Prostate gland (tissue), 2 donors: Measurements from ENCODE around the gene TLR1. TPM values are rescaled to one million over a fixed set of nuclear protein-coding genes. Genes with fewer than 3 reads are reported as not detected.

Source experiments
- DNase-seq: peaks from one replicate; pipeline ENCODE4 v3.0.0-alpha.2; 2019; ENCODE audit warnings: low spot score
- H3K27ac ChIP-seq, 2 donors: fragments of 200-600 bp; sonication (generic); 2 replicates each; pipeline ENCODE4 v1.5.1; 2017 to 2019
- H3K27me3 ChIP-seq: fragments of 200-600 bp; sonication (generic); replicated peaks from 2 replicates; pipeline ENCODE4 v1.5.1; 2019; ENCODE audit not compliant: insufficient read depth
- H3K36me3 ChIP-seq, 2 donors: fragments of 200-600 bp; sonication (generic); 1 replicate in 1 of 2; 2 replicates in 1 of 2; pipeline versions ENCODE4 v1.5.1 to v1.8.1; 2017 to 2019
- H3K4me1 ChIP-seq: fragments of 200-600 bp; sonication (generic); replicated peaks from 2 replicates; pipeline ENCODE4 v1.5.1; 2019
- H3K4me3 ChIP-seq, 2 donors: fragments of 200-600 bp; sonication (generic); 2 replicates each; pipeline ENCODE4 v1.5.1; 2017 to 2019
- H3K9me3 ChIP-seq: fragments of 200-600 bp; sonication (generic); 2 replicates; pipeline ENCODE4 v1.5.1; 2017
- CTCF ChIP-seq, 4 experiments: fragments of 200-600 bp in 2 of 4; fragments of 450-650 bp in 2 of 4; sonication (generic) in 2 of 4; IDR thresholded peaks; 1 replicate in 3 of 4; 2 replicates in 1 of 4; pipeline ENCODE4 v1.5.1; 2016 to 2019; ENCODE audit warnings: antibody characterized with exemption in 4 of 4, mild to moderate bottlenecking in 2 of 4, moderate library complexity in 2 of 4
- POLR2A ChIP-seq: fragments of 450-650 bp; IDR thresholded peaks from one replicate; pipeline ENCODE4 v1.6.1; 2016; ENCODE audit warnings: antibody characterized with exemption, mild to moderate bottlenecking
- POLR2AphosphoS5 ChIP-seq: sonication (generic); formaldehyde crosslinking; IDR thresholded peaks from one replicate; pipeline ENCODE4 v1.6.1; 2017; ENCODE audit warnings: antibody characterized with exemption
- WGBS: methylation state at CpG from one replicate; pipeline ENCODE4 v1.1.5; 2018; 5-methylcytosine and 5-hydroxymethylcytosine counted together
- intact Hi-C: fragments of 100-400 bp; cut with DNase I; formaldehyde crosslinking; loops from one replicate; pipeline ENCODE4 v1.14.2; 2022
- total RNA-seq, 2 donors: library from RNA; depleted of rRNA; stranded (reverse); fragments of >200 nt; gene quantifications; one replicate each; pipeline ENCODE4 v1.1.0, GENCODE V29; 2016

The TLR1 gene
- total RNA-seq, 2 donors from 2014 or later: 7.4 to 7.8 TPM

- intact Hi-C loops: no loop called here
- H3K27ac ChIP-seq: no peak overlapping the region
- no peak for DNase-seq
- no peak overlapping the region for H3K4me3 ChIP-seq
- H3K36me3 ChIP-seq: no peaks in the 10 kb centered on the region
- H3K27me3 ChIP-seq: no peaks in the 10 kb centered on the region
- no peaks in the 10 kb centered on the region for H3K4me1 ChIP-seq
- no peaks in the 10 kb centered on the region for H3K9me3 ChIP-seq
- no peak for TF ChIP-seq POLR2A
- no peak for TF ChIP-seq POLR2AphosphoS5
- no peak for TF ChIP-seq CTCF (IDR thresholded peaks at IDR 0.05)
- 62% methylated on average over 4 of the region's 4 CpGs for WGBS
These were observed 30.0 kb upstream of the TLR1 start for GRCh38 chr4:38834570-38834969.

- Histone ChIP-seq H3K4me1 (no peaks in the 10 kb centered on the region), H3K4me3 (no peak overlapping the region), H3K27me3 (no peaks in the 10 kb centered on the region), H3K27ac (no peak overlapping the region), H3K36me3 (no peaks in the 10 kb centered on the region), H3K9me3 (no peaks in the 10 kb centered on the region)
- TF ChIP-seq POLR2A: no peak
- no peak for TF ChIP-seq CTCF (IDR thresholded peaks at IDR 0.05)
- no peak for TF ChIP-seq POLR2AphosphoS5
- no peak for DNase-seq
- WGBS: 88% methylated on average over 7 of the region's 7 CpGs
- intact Hi-C loops: no loop called here
These were observed 28.3 kb upstream of the TLR1 start for GRCh38 chr4:38832624-38833528.

DNA sequence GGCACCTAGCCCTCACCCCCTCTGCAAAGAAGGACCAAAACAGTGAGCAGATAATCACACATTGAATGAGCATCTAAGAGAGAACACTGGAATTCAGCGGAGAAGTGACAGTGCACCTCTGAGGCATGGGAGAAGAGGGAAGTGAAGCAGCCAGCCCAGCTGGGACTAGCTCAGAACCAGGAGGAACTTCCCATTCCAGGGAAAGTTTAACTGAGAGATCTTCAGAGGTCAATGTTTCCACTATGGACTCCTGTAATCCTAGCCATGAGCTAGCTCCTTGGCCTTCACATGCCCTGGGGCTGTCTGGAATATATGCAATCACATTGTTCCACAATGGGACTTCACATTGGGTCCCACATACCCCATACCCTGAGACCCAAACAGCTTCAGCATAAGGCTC, 27.6 kb upstream of the TLR1 start:
- Histone ChIP-seq H3K9me3 (no peaks in the 10 kb centered on the region), H3K27me3 (no peaks in the 10 kb centered on the region), H3K27ac (no peak overlapping the region), H3K4me1 (no peaks in the 10 kb centered on the region), H3K36me3 (no peaks in the 10 kb centered on the region), H3K4me3 (no peak overlapping the region)
- intact Hi-C loops: no loop called here
- 89% methylated on average over 1 of the region's 1 CpG for WGBS
- no peak for DNase-seq
- no peak for TF ChIP-seq POLR2A
- no peak for TF ChIP-seq CTCF (IDR thresholded peaks at IDR 0.05)
- no peak for TF ChIP-seq POLR2AphosphoS5

DNA sequence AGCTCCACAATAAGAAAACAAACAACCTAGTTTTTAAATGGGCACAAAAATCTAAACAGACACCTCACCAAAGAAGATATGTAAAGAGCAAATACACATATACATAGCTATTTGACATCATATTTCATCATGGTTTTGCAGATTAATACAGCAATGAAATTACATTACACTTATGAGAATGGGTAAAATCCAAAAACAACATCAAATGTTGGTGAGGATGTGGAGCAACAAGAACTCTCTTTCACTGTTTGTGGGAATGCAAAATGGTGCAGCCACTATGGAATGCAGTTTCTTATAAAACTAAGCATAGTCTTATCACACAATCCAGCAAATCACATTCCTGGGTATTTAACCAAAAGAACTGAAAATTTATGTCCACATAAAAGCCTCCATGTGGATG, 27.1 kb upstream of the TLR1 start:
- H3K4me3 ChIP-seq: no peak overlapping the region
- intact Hi-C loops: no loop called here

More for the DNA sequence above, 27.1 kb upstream of the TLR1 start:
- no peak for DNase-seq
- Histone ChIP-seq H3K36me3 (no peaks in the 10 kb centered on the region), H3K9me3 (no peaks in the 10 kb centered on the region), H3K27me3 (no peaks in the 10 kb centered on the region), H3K4me1 (no peaks in the 10 kb centered on the region), H3K27ac (no peak overlapping the region)
- no peak for TF ChIP-seq CTCF (IDR thresholded peaks at IDR 0.05)
- TF ChIP-seq POLR2A: no peak
- TF ChIP-seq POLR2AphosphoS5: no peak
